Prostate gland (tissue), 2 donors: Measurements from ENCODE around the gene DNAH6.

ENCODE experiments used
- CTCF ChIP-seq, 4 experiments: fragments of 200-600 bp in 2 of 4; fragments of 450-650 bp in 2 of 4; sonication (generic) in 2 of 4; IDR thresholded peaks; 1 replicate in 3 of 4; 2 replicates in 1 of 4; pipeline ENCODE4 v1.5.1; 2016 to 2019; ENCODE audit warnings: antibody characterized with exemption in 4 of 4, mild to moderate bottlenecking in 2 of 4, moderate library complexity in 2 of 4
- POLR2A ChIP-seq: fragments of 450-650 bp; IDR thresholded peaks from one replicate; pipeline ENCODE4 v1.6.1; 2016; ENCODE audit warnings: antibody characterized with exemption, mild to moderate bottlenecking
- POLR2AphosphoS5 ChIP-seq: sonication (generic); formaldehyde crosslinking; IDR thresholded peaks from one replicate; pipeline ENCODE4 v1.6.1; 2017; ENCODE audit warnings: antibody characterized with exemption

GRCh38 chr2:84846741-84847142, 330.4 kb downstream of the DNAH6 start:
- TF ChIP-seq CTCF (IDR thresholded peaks at IDR 0.05) (no peak), POLR2AphosphoS5 (no peak), POLR2A (no peak)
